GM12878 (cell line): Measurements from ENCODE around the gene KCNE4. TPM values are rescaled to one million over a fixed set of nuclear protein-coding genes. Genes with fewer than 3 reads are reported as not detected.

ENCODE experiments used
- ATAC-seq: fragments of 200-7000 bp; cut with Tn5 transposase; 3 replicates; pipeline ENCODE4 v1.9.1; 2020; ENCODE audit warnings: mild to moderate bottlenecking, moderate library complexity
- BruUV-seq: library from RNA; stranded (reverse); fragments of 400-500 nt; replicated peaks from 2 replicates; lab custom pipeline; 2021; lab: Mats Ljungman, UMichigan
- CTCF ChIA-PET: fragments of 300-600 bp; sonication (Branson Sonifier 250); formaldehyde crosslinking; extraction: SDS; loops from one replicate; lab custom pipeline; 2021; ENCODE audit warnings: inconsistent platforms; lab: Yijun Ruan, JAX
- POLR2A ChIA-PET: fragments of 350-600 bp; formaldehyde crosslinking; extraction: SDS; loops from one replicate; lab custom pipeline; 2021; ENCODE audit warnings: inconsistent platforms; lab: Charles Lee
- RAD21 ChIA-PET: fragments of 300-600 bp; sonication (Branson Sonifier 250); formaldehyde crosslinking; loops from one replicate; lab custom pipeline; 2023; ENCODE audit warnings: antibody characterized with exemption; ENCODE audit not compliant: unreplicated experiment; lab: Charles Lee
- SMC1A ChIA-PET: fragments of 300-600 bp; sonication (Branson Sonifier 250); formaldehyde crosslinking; loops from one replicate; lab custom pipeline; 2023; ENCODE audit not compliant: unreplicated experiment, uncharacterized antibody; lab: Charles Lee
- DNase-seq: peaks from one replicate; pipeline ENCODE4 v3.0.0-alpha.2; 2011; ENCODE audit warnings: low read depth, low spot score
- FAIRE-seq: peaks from 3 replicates; lab custom pipeline; 2011; peaks lifted over from hg19 to GRCh38; lab: Jason Lieb, UNC
- H2AFZ ChIP-seq: 2 replicates; pipeline ENCODE4 v1.6.0; 2011; ENCODE audit warnings: low read depth, low read length, control low read depth; ENCODE audit not compliant: control insufficient read depth
- H3K27ac ChIP-seq: 2 replicates; pipeline ENCODE4 v1.5.1; 2011; ENCODE audit warnings: control low read depth; ENCODE audit not compliant: control insufficient read depth, insufficient read depth
- H3K27me3 ChIP-seq, 2 experiments: replicated peaks in 1 of 2; 2 replicates each; pipeline versions ENCODE4 v1.6.0 to v1.6.1; 2011; ENCODE audit warnings: low read length in 1 of 2; ENCODE audit not compliant: control insufficient read depth in 2 of 2, insufficient read depth in 2 of 2
- H3K36me3 ChIP-seq, 2 experiments: 2 replicates each; pipeline ENCODE4 v1.5.1; 2011; ENCODE audit warnings: low read length in 1 of 2; ENCODE audit not compliant: control insufficient read depth in 2 of 2, insufficient read depth in 2 of 2
- H3K4me1 ChIP-seq: 2 replicates; pipeline ENCODE4 v1.6.1; 2011; ENCODE audit warnings: mild to moderate bottlenecking, low read length, moderate library complexity, mixed read lengths; ENCODE audit not compliant: control insufficient read depth, insufficient read depth
- H3K4me2 ChIP-seq: 2 replicates; pipeline ENCODE4 v1.6.0; 2011; ENCODE audit warnings: control low read depth; ENCODE audit not compliant: control insufficient read depth, insufficient read depth
- H3K4me3 ChIP-seq: fragments of 200-600 bp; sonication (generic); 2 replicates; pipeline ENCODE4 v1.5.1; 2016
- H3K79me2 ChIP-seq: 2 replicates; pipeline ENCODE4 v1.6.0; 2011; ENCODE audit warnings: low read length; ENCODE audit not compliant: control insufficient read depth, insufficient read depth
- H3K9ac ChIP-seq: 2 replicates; pipeline ENCODE4 v1.8.0; 2011; ENCODE audit warnings: low read length, control low read depth, mixed read lengths; ENCODE audit not compliant: control insufficient read depth, insufficient read depth
- H3K9me3 ChIP-seq: replicated peaks from 3 replicates; pipeline ENCODE4 v1.5.1; 2011; ENCODE audit warnings: mild to moderate bottlenecking, low read length; ENCODE audit not compliant: control insufficient read depth, insufficient read depth
- H4K20me1 ChIP-seq: 2 replicates; pipeline ENCODE4 v1.6.0; 2011; ENCODE audit not compliant: control insufficient read depth, insufficient read depth
- CREB1 ChIP-seq: IDR thresholded peaks from 2 replicates; pipeline ENCODE4 v1.6.1; 2012; ENCODE audit warnings: low read depth, mild to moderate bottlenecking, inconsistent platforms
- CUX1 ChIP-seq: IDR thresholded peaks from 2 replicates; pipeline ENCODE4 v1.6.1; 2012; ENCODE audit warnings: improper control_type of control experiment, low read depth, low read length; ENCODE audit not compliant: insufficient replicate concordance
- FOXK2 ChIP-seq: fragments of 450-650 bp; IDR thresholded peaks from 2 replicates; pipeline ENCODE4 v1.6.1; 2017; ENCODE audit warnings: mild to moderate bottlenecking, moderate library complexity
- HDAC2 ChIP-seq: fragments of 200-600 bp; sonication (generic); IDR thresholded peaks from 2 replicates; pipeline ENCODE4 v1.6.1; 2017
- NR2C1 ChIP-seq: fragments of 450-650 bp; IDR thresholded peaks from 2 replicates; pipeline ENCODE4 v1.6.1; 2017; ENCODE audit warnings: antibody characterized with exemption, mild to moderate bottlenecking, moderate library complexity
- RCOR1 ChIP-seq: conservative IDR thresholded peaks from 2 replicates; pipeline ENCODE4 v1.6.1; 2012; ENCODE audit warnings: low read depth, low read length, improper control_type of control experiment
- REST ChIP-seq: IDR thresholded peaks from 2 replicates; pipeline ENCODE4 v1.6.1; 2012; ENCODE audit warnings: mild to moderate bottlenecking, low read depth, low read length
- SMAD5 ChIP-seq: IDR thresholded peaks from 2 replicates; pipeline ENCODE4 v1.6.1; 2016; ENCODE audit warnings: antibody characterized with exemption, low read depth
- ZNF592 ChIP-seq: fragments of 450-650 bp; IDR thresholded peaks from 2 replicates; pipeline ENCODE4 v1.6.1; 2017; ENCODE audit warnings: mild to moderate bottlenecking, moderate library complexity
- WGBS: methylation state at CpG from one replicate; pipeline ENCODE4 v1.1.6; 2016; ENCODE audit warnings: low lambda C conversion rate; ENCODE audit not compliant: insufficient replicate concordance, insufficient coverage; ENCODE audit errors: missing lambda C conversion rate; 5-methylcytosine and 5-hydroxymethylcytosine counted together
- in situ Hi-C: fragments of 300-500 bp; cut with MboI; formaldehyde crosslinking; loops from 9 replicates; pipeline ENCODE4 v1.14.3; 2018; ENCODE audit warnings: mixed read lengths
- intact Hi-C: fragments of 100-400 bp; cut with micrococcal nuclease; formaldehyde crosslinking; loops from one replicate; pipeline ENCODE4 v1.14.2; 2022; ENCODE audit not compliant: unreplicated experiment
- polyA plus RNA-seq, 11 experiments: library from polyadenylated mRNA; depleted of rRNA in 4 of 11; unstranded in 6 of 11; stranded (reverse) in 5 of 11; fragments of >200 nt; fragmentation: Nextera tagmentation in 4 of 11; fragmentation: Illumina TruSeq in 1 of 11; extraction: Ambion mirVana in 4 of 11; extraction: Trizol in 1 of 11; gene quantifications; 1 replicate in 1 of 11; 2 replicates in 10 of 11; pipeline versions ENCODE4 v1.2.1 to v1.2.3, GENCODE V29; 2011 to 2016; ENCODE audit warnings: inconsistent platforms in 2 of 11, missing spikeins in 2 of 11, low read depth in 1 of 11
- total RNA-seq, 4 experiments: library from RNA; depleted of rRNA in 3 of 4; stranded (reverse); fragments of >200 nt in 3 of 4; fragmentation: Illumina TruSeq in 1 of 4; extraction: Trizol in 1 of 4; gene quantifications; 2 replicates each; pipeline versions ENCODE4 v1.2.1 to v1.2.3, GENCODE V29; 2013 to 2021

KCNE4 gene
- total and polyA plus RNA-seq, 10 of the 15 experiments (the other 5 are each of a cell fraction or from before 2014, with no cell fraction given) = 0.30 TPM; not detected in 9

GRCh38 chr2:223047260-223047761, 4.7 kb upstream of the KCNE4 start:
- BruUV-seq = no TSS peak
- POLR2A ChIA-PET = no interaction called here
- WGBS = 2% methylated on average over 4 of the region's 4 CpGs
- TF ChIP-seq FOXK2 = no peak
- no peak for TF ChIP-seq CREB1
- TF ChIP-seq HDAC2 = no peak
- TF ChIP-seq RCOR1 = no peak
- TF ChIP-seq NR2C1 = no peak
- TF ChIP-seq CUX1 = no peak
- TF ChIP-seq ZNF592 = no peak
- no peak for TF ChIP-seq SMAD5
- no peak for TF ChIP-seq REST

More at GRCh38 chr2:223047260-223047761, 4.7 kb upstream of the KCNE4 start:
- H3K27ac ChIP-seq = no peak overlapping the region
- no peak for FAIRE-seq
- no peak overlapping the region for H2AFZ ChIP-seq
- no peaks in the 10 kb centered on the region for H3K79me2 ChIP-seq
- H3K36me3 ChIP-seq = no peaks in the 10 kb centered on the region
- SMC1A ChIA-PET = no interaction called here
- RAD21 ChIA-PET = no interaction called here
- intact Hi-C loops (no loop called here), in situ Hi-C loops (no loop called here)
- no peaks in the 10 kb centered on the region for H3K27me3 ChIP-seq
- H3K4me3 ChIP-seq = no peak overlapping the region
- H3K4me2 ChIP-seq = no peak overlapping the region
- no peak overlapping the region for H3K9ac ChIP-seq
- H4K20me1 ChIP-seq = no peaks in the 10 kb centered on the region
- no peak for DNase-seq
- ATAC-seq = no peak; the same call in 2 of the 3 replicates
- H3K9me3 ChIP-seq = no peaks in the 10 kb centered on the region
- no peaks in the 10 kb centered on the region for H3K4me1 ChIP-seq
- CTCF ChIA-PET = no interaction called here
